Liver (tissue), 9 donors: Measurements from ENCODE around the gene ZNF133. TPM values are rescaled to one million over a fixed set of nuclear protein-coding genes. Genes with fewer than 3 reads are reported as not detected.

Experiments
- DNase-seq: peaks from one replicate; pipeline ENCODE4 v3.0.0-alpha.2; 2017; ENCODE audit warnings: low spot score
- H3K27ac ChIP-seq, 2 donors: one replicate each; pipeline ENCODE4 v1.7.0; 2013; ENCODE audit warnings: inconsistent platforms in 2 of 2, low read length in 2 of 2, control low read depth in 1 of 2, low read depth in 1 of 2, mild to moderate bottlenecking in 1 of 2
- H3K27me3 ChIP-seq, 4 donors: one replicate each; pipeline versions ENCODE4 v1.6.1 to v1.7.0; 2013; ENCODE audit warnings: low read length in 3 of 4, inconsistent platforms in 1 of 4, mild to moderate bottlenecking in 1 of 4, moderate library complexity in 1 of 4; ENCODE audit not compliant: control insufficient read depth in 4 of 4, insufficient read depth in 4 of 4
- H3K36me3 ChIP-seq, 4 donors: one replicate each; pipeline versions ENCODE4 v1.6.1 to v1.7.0; 2013; ENCODE audit warnings: low read length in 3 of 4, mild to moderate bottlenecking in 3 of 4, low read depth in 1 of 4, moderate library complexity in 1 of 4; ENCODE audit not compliant: control insufficient read depth in 4 of 4, insufficient read depth in 3 of 4
- H3K4me1 ChIP-seq, 4 donors: one replicate each; pipeline versions ENCODE4 v1.6.1 to v1.7.0; 2013; ENCODE audit warnings: low read length in 3 of 4, mild to moderate bottlenecking in 3 of 4, moderate library complexity in 1 of 4; ENCODE audit not compliant: control insufficient read depth in 4 of 4, insufficient read depth in 4 of 4
- H3K4me3 ChIP-seq, 3 donors: one replicate each; pipeline versions ENCODE4 v1.6.1 to v1.7.0; 2013; ENCODE audit warnings: low read length in 3 of 3, control low read depth in 1 of 3, low read depth in 1 of 3, mild to moderate bottlenecking in 1 of 3
- H3K9ac ChIP-seq, 2 donors: one replicate each; pipeline ENCODE4 v1.7.0; 2013; ENCODE audit warnings: low read length in 2 of 2, mild to moderate bottlenecking in 2 of 2, moderate library complexity in 2 of 2, control low read depth in 1 of 2, low read depth in 1 of 2
- H3K9me3 ChIP-seq, 4 donors: one replicate each; pipeline versions ENCODE4 v1.6.1 to v1.7.0; 2013; ENCODE audit warnings: low read length in 3 of 4; ENCODE audit not compliant: control insufficient read depth in 4 of 4
- EGR1 ChIP-seq, 2 donors: IDR thresholded peaks; 2 replicates each; pipeline ENCODE4 v1.6.1; 2016 to 2018; ENCODE audit warnings: antibody characterized with exemption in 2 of 2, low read depth in 2 of 2
- FOXA1 ChIP-seq: IDR thresholded peaks from 2 replicates; pipeline ENCODE4 v1.6.1; 2016; ENCODE audit warnings: antibody characterized with exemption
- FOXA2 ChIP-seq: IDR thresholded peaks from 2 replicates; pipeline ENCODE4 v1.6.1; 2016; ENCODE audit warnings: antibody characterized with exemption
- GABPA ChIP-seq, 2 donors: IDR thresholded peaks in 1 of 2; conservative IDR thresholded peaks in 1 of 2; 2 replicates each; pipeline ENCODE4 v1.6.1; 2016; ENCODE audit warnings: antibody characterized with exemption in 2 of 2, mild to moderate bottlenecking in 1 of 2, moderate library complexity in 1 of 2
- HNF4A ChIP-seq, 2 donors: conservative IDR thresholded peaks; 2 replicates each; pipeline ENCODE4 v1.6.1; 2016; ENCODE audit warnings: antibody characterized with exemption in 2 of 2, mild to moderate bottlenecking in 2 of 2
- NR2F2 ChIP-seq: IDR thresholded peaks from 2 replicates; pipeline ENCODE4 v1.6.1; 2016; ENCODE audit warnings: antibody characterized with exemption
- RAD21 ChIP-seq, 2 donors: IDR thresholded peaks; 2 replicates each; pipeline ENCODE4 v1.6.1; 2016; ENCODE audit warnings: antibody characterized with exemption in 2 of 2, mild to moderate bottlenecking in 2 of 2
- RXRA ChIP-seq, 2 donors: IDR thresholded peaks; 2 replicates each; pipeline ENCODE4 v1.6.1; 2017 to 2018; ENCODE audit warnings: antibody characterized with exemption in 2 of 2, mild to moderate bottlenecking in 1 of 2
- SP1 ChIP-seq: IDR thresholded peaks from 2 replicates; pipeline ENCODE4 v1.6.1; 2018; ENCODE audit warnings: antibody characterized with exemption, mild to moderate bottlenecking
- TAF1 ChIP-seq: conservative IDR thresholded peaks from 2 replicates; pipeline ENCODE4 v1.6.1; 2016; ENCODE audit warnings: antibody characterized with exemption, mild to moderate bottlenecking
- YY1 ChIP-seq: IDR thresholded peaks from 2 replicates; pipeline ENCODE4 v1.6.1; 2016; ENCODE audit warnings: antibody characterized with exemption, mild to moderate bottlenecking
- WGBS: extraction: QIAGEN DNeasy Blood & Tissue Kit; methylation state at CpG from one replicate; pipeline ENCODE4 v1.1.7; 2013; 5-methylcytosine and 5-hydroxymethylcytosine counted together
- polyA plus RNA-seq, 2 donors: library from polyadenylated mRNA; stranded (reverse) in 1 of 2; unstranded in 1 of 2; fragments of 200-250 nt in 1 of 2; fragments of >200 nt in 1 of 2; fragmentation: Nextera tagmentation in 1 of 2; extraction: Ambion mirVana in 1 of 2; gene quantifications; one replicate each; pipeline versions ENCODE4 v1.2.1 to v1.2.3, GENCODE V29; 2013 to 2015
- total RNA-seq, 2 donors: library from RNA; depleted of rRNA; stranded (reverse); fragments of >200 nt; gene quantifications; one replicate each; pipeline ENCODE4 v1.2.3, GENCODE V29; 2014
- TF ChIP-seq, protein P1 (sequence below): fragments of 150-350 bp; IDR thresholded peaks from 2 replicates; pipeline ENCODE4 v1.5.1; 2017; ENCODE audit warnings: improper control_type of control experiment, low read depth, low read length; ENCODE audit not compliant: missing input control
- TF ChIP-seq, protein P2 (sequence below): IDR thresholded peaks from 2 replicates; pipeline ENCODE4 v1.6.1; 2016; ENCODE audit warnings: antibody characterized with exemption
- TF ChIP-seq, protein P3 (sequence below): IDR thresholded peaks from 2 replicates; pipeline ENCODE4 v1.6.1; 2016; ENCODE audit warnings: antibody characterized with exemption
- TF ChIP-seq, protein P4 (sequence below): IDR thresholded peaks from 2 replicates; pipeline ENCODE4 v1.6.1; 2016; ENCODE audit warnings: antibody characterized with exemption, mild to moderate bottlenecking
- TF ChIP-seq, protein P5 (sequence below): IDR thresholded peaks from 2 replicates; pipeline ENCODE4 v1.6.1; 2016; ENCODE audit warnings: antibody characterized with exemption
- donor health status: healthy.
- donor health status: healthy.
- donor health status: healthy.
- donor health status: healthy.
- donor health status: healthy.

Gene ZNF133
- total and polyA plus RNA-seq, 4 donors: 3.4 to 9.5 (median 6.0) TPM

DNA sequence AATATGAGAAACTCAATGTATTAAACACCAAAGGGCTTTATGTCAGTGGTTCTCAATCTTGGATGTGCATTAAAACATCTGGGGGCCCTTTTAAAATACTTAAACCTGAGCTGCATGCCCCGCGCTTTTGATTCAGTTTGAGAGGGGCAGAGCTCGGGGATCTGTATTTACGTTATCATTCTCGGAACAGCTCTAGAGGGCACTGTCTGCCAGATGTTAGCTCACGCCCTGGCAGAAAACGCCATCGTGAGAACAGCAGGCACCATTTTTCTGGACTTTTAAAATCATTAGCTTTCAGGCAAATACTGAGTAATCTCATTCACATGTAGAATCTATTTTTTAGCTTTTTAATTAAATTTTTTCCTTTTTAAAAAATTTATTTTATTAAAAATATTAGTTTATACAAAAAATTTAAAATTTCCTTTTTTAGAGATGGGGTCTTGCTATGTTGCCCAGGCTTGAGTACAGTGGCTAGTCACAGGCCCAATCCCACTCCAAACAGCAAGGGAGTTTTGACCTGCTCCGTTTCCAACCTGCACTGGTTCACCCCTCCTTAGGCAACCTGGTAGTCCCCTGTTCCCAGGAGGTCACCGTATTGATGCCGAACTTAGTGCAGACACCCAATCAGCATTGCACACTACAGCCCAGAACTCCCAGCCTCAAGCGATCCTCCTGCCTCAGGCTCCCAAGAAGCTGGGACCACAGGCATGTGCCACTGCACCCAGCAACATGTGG, 30.0 kb upstream of the ZNF133 start:
- 82% methylated on average over 12 of the region's 12 CpGs for WGBS
- TF ChIP-seq, protein P1, sequence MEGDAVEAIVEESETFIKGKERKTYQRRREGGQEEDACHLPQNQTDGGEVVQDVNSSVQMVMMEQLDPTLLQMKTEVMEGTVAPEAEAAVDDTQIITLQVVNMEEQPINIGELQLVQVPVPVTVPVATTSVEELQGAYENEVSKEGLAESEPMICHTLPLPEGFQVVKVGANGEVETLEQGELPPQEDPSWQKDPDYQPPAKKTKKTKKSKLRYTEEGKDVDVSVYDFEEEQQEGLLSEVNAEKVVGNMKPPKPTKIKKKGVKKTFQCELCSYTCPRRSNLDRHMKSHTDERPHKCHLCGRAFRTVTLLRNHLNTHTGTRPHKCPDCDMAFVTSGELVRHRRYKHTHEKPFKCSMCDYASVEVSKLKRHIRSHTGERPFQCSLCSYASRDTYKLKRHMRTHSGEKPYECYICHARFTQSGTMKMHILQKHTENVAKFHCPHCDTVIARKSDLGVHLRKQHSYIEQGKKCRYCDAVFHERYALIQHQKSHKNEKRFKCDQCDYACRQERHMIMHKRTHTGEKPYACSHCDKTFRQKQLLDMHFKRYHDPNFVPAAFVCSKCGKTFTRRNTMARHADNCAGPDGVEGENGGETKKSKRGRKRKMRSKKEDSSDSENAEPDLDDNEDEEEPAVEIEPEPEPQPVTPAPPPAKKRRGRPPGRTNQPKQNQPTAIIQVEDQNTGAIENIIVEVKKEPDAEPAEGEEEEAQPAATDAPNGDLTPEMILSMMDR: no peak
- TF ChIP-seq YY1 (no peak), EGR1 (IDR thresholded peaks at IDR 0.05; ENCODE audit: low read depth in 2 of 2) (no peak), HNF4A (conservative IDR thresholded peaks at IDR 0.05) (no peak), GABPA (IDR thresholded peaks at IDR 0.05 in 1 of 2, conservative IDR thresholded peaks at IDR 0.05 in 1 of 2) (no peak), RAD21 (IDR thresholded peaks at IDR 0.05) (no peak), RXRA (IDR thresholded peaks at IDR 0.05) (no peak), TAF1 (no peak), SP1 (no peak), NR2F2 (no peak), FOXA1 (no peak), FOXA2 (no peak)
- TF ChIP-seq, protein P2, sequence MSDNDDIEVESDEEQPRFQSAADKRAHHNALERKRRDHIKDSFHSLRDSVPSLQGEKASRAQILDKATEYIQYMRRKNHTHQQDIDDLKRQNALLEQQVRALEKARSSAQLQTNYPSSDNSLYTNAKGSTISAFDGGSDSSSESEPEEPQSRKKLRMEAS: no peak
- TF ChIP-seq, protein P3, sequence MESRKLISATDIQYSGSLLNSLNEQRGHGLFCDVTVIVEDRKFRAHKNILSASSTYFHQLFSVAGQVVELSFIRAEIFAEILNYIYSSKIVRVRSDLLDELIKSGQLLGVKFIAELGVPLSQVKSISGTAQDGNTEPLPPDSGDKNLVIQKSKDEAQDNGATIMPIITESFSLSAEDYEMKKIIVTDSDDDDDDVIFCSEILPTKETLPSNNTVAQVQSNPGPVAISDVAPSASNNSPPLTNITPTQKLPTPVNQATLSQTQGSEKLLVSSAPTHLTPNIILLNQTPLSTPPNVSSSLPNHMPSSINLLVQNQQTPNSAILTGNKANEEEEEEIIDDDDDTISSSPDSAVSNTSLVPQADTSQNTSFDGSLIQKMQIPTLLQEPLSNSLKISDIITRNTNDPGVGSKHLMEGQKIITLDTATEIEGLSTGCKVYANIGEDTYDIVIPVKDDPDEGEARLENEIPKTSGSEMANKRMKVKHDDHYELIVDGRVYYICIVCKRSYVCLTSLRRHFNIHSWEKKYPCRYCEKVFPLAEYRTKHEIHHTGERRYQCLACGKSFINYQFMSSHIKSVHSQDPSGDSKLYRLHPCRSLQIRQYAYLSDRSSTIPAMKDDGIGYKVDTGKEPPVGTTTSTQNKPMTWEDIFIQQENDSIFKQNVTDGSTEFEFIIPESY: no peak
- TF ChIP-seq, protein P4, sequence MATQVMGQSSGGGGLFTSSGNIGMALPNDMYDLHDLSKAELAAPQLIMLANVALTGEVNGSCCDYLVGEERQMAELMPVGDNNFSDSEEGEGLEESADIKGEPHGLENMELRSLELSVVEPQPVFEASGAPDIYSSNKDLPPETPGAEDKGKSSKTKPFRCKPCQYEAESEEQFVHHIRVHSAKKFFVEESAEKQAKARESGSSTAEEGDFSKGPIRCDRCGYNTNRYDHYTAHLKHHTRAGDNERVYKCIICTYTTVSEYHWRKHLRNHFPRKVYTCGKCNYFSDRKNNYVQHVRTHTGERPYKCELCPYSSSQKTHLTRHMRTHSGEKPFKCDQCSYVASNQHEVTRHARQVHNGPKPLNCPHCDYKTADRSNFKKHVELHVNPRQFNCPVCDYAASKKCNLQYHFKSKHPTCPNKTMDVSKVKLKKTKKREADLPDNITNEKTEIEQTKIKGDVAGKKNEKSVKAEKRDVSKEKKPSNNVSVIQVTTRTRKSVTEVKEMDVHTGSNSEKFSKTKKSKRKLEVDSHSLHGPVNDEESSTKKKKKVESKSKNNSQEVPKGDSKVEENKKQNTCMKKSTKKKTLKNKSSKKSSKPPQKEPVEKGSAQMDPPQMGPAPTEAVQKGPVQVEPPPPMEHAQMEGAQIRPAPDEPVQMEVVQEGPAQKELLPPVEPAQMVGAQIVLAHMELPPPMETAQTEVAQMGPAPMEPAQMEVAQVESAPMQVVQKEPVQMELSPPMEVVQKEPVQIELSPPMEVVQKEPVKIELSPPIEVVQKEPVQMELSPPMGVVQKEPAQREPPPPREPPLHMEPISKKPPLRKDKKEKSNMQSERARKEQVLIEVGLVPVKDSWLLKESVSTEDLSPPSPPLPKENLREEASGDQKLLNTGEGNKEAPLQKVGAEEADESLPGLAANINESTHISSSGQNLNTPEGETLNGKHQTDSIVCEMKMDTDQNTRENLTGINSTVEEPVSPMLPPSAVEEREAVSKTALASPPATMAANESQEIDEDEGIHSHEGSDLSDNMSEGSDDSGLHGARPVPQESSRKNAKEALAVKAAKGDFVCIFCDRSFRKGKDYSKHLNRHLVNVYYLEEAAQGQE: no peak

DNA sequence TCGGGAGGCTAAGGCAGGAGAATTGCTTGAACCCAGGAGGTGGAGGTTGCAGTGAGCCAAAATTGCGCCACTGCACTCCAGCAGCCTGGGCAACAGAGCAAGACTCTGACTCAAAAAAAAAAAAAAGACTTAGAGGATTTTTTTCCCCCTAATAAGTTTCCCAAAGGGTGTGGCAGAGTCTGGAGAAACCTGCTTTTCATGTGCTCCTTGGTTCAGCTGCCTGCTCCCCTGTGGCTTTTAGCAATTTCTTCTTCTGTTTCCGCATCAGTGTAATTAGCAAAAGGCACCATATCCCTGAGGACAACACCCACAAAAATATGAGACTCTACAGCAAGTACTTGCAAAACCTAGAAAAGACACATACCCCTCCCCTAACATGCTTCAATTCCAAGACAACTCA, 28.6 kb upstream of the ZNF133 start:
- no peak for DNase-seq
- Histone ChIP-seq H3K27me3 (no peaks in the 10 kb centered on the region), H3K9ac (no peak overlapping the region), H3K4me3 (no peak overlapping the region), H3K36me3 (no peaks in the 10 kb centered on the region), H3K9me3 (no peaks in the 10 kb centered on the region), H3K4me1 (no peaks in the 10 kb centered on the region), H3K27ac (no peak overlapping the region)
- 86% methylated on average over 3 of the region's 3 CpGs for WGBS
- TF ChIP-seq, protein P5, sequence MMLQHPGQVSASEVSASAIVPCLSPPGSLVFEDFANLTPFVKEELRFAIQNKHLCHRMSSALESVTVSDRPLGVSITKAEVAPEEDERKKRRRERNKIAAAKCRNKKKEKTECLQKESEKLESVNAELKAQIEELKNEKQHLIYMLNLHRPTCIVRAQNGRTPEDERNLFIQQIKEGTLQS: no peak
- TF ChIP-seq FOXA2 (no peak), GABPA (IDR thresholded peaks at IDR 0.05 in 1 of 2, conservative IDR thresholded peaks at IDR 0.05 in 1 of 2) (no peak), SP1 (no peak)
- TF ChIP-seq, protein P1: no peak
- TF ChIP-seq, protein P4: no peak

More for the DNA sequence above, 30.0 kb upstream of the ZNF133 start:
- Histone ChIP-seq H3K9ac (no peak overlapping the region), H3K9me3 (no peaks in the 10 kb centered on the region), H3K27ac (no peak overlapping the region), H3K36me3 (no peaks in the 10 kb centered on the region), H3K27me3 (no peaks in the 10 kb centered on the region), H3K4me1 (no peaks in the 10 kb centered on the region), H3K4me3 (no peak overlapping the region)
- no peak for DNase-seq
